ENCODE data around the gene PLCB2.

DNA sequence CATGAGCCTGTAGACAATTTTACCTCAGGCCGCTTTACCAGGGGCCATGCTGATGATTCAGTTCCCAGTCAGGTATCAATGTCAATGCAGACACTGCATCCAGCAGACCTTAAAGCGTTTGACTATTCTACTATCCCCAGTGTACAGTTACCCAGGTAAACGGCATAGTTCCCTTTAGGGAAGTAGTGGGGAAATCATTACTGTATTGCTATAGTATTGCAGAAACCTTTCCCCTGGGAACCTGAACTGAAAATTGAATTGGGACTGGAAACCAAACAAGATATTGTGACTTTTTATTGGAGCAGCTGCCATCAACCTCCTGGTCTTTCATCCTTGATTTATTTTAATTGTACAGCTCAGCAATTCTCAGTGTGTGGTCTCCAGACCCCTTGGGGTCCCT, 9.2 kb upstream of the PLCB2 start:
- no peak for TF ChIP-seq POLR2A (IDR thresholded peaks at IDR 0.05)
- TF ChIP-seq, protein P1, sequence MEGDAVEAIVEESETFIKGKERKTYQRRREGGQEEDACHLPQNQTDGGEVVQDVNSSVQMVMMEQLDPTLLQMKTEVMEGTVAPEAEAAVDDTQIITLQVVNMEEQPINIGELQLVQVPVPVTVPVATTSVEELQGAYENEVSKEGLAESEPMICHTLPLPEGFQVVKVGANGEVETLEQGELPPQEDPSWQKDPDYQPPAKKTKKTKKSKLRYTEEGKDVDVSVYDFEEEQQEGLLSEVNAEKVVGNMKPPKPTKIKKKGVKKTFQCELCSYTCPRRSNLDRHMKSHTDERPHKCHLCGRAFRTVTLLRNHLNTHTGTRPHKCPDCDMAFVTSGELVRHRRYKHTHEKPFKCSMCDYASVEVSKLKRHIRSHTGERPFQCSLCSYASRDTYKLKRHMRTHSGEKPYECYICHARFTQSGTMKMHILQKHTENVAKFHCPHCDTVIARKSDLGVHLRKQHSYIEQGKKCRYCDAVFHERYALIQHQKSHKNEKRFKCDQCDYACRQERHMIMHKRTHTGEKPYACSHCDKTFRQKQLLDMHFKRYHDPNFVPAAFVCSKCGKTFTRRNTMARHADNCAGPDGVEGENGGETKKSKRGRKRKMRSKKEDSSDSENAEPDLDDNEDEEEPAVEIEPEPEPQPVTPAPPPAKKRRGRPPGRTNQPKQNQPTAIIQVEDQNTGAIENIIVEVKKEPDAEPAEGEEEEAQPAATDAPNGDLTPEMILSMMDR (IDR thresholded peaks at IDR 0.05) = no peak

Data from lower leg skin (tissue), 3 donors.